GM18951 (cell line): ENCODE measurements around the gene ITPR2.
"Not testable (repeated sequence)": the region's sequence is repeated elsewhere in the genome, so short reads cannot be mapped to it uniquely, and the experiment has no call there.

ENCODE experiments used
- POLR2A ChIP-seq: IDR thresholded peaks from 4 replicates; pipeline ENCODE4 v1.6.1; 2011; ENCODE audit warnings: mild to moderate bottlenecking; ENCODE audit not compliant: insufficient read length, insufficient read depth; ENCODE audit errors: extremely low read depth
- in situ Hi-C: fragments of 300-500 bp; cut with MboI; formaldehyde crosslinking; loops from one replicate; pipeline ENCODE4 v1.12.0; 2022; ENCODE audit warnings: low sequenced_read_pairs, mixed read lengths, inconsistent platforms; ENCODE audit not compliant: unreplicated experiment

Gene ITPR2

DNA sequence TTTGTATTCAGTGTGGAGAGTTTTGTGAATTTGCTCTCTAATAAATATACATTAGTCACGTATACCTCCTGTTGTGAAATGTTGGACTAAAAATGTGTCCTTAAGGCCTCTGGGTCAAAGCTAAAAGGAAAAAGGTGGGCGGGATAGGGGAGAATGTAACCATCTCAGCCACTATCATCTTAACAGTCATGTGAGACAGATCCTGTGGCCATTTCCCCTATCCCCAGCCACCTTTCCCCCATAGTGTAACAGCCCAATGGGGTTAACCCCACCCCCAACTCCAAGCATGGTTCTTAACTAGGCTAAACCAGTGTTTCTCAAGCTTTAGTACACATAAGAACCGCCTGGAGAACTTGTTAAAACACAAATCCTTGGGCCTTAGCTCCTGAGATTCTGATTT is 6.5 kb upstream of the ITPR2 start:
- in situ Hi-C loops, result no loop called here
- TF ChIP-seq POLR2A, result no peak

DNA sequence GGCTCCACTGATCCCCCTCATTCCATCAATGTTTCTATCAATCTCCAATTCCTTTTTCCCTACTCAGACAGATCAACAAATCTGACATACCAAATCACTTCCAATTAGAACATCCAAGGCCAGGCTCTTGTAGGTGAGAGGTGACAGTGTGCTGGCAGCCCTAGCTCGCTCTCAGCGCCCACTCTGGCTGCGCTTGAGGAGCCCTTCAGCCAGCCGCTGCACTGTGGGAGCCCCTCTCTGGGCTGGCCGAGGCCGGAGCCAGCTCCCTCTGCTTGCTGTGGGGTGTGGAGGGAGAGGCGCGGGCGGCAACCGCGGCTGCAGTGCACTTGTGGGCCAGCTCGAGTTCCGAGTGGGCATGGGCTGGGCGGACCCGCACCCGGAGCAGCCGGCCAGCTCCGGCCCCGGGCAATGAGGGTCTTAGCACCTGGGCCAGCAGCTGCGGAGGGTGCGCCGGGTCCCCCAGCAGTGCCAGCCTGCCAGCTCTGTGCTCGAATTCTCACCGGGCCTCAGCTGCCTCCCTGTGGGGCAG is 6.0 kb upstream of the ITPR2 start:
- in situ Hi-C loops, result no loop called here
- no peak for TF ChIP-seq POLR2A

DNA sequence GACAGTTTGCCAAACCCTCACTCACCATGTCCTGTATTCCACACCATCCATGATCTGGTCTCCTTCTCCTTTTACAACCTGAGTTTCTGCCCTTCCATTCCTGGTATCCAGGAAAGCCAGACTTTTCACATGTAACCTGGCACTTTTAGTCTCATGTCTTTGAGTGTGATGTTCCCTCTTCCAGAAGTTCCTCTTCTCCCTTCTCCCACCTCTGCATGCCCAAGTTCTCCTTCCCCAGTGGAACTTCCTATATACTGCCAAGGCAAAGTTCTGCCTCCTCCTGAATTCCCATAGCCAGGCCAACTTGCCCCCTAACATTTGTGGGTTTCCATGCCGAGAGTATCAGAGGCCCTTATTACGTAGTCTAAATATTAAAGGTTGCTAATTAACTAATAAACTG is 3.2 kb upstream of the ITPR2 start:
- TF ChIP-seq POLR2A, result no peak
- in situ Hi-C loops, result no loop called here

DNA sequence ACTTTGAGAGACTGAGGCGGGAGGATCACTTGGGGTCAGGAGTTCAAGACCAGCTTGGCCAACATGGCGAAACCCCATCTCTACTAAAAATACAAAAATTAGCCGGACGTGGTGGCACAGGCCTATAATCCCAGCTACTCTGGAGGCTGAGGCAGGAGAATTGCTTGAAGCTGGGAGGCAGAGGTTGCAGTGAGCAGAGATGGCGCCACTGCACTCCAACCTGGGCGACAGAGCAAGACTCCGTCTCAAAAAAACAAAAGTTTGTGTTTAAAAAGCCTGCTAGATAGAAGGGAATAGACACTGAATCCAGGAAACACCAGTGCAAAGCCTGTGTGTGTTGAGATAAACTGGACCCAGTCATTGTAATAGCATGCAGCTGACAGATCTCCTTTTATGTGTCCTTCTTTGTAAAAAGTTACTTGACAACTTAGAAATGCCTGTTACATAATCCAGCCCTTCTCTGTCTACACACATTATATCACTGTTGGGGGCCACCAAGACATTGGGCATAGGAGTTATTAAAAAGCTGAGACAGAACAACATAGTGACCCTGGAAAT is 1.6 kb upstream of the ITPR2 start:
- in situ Hi-C loops, result not testable (repeated sequence)

DNA sequence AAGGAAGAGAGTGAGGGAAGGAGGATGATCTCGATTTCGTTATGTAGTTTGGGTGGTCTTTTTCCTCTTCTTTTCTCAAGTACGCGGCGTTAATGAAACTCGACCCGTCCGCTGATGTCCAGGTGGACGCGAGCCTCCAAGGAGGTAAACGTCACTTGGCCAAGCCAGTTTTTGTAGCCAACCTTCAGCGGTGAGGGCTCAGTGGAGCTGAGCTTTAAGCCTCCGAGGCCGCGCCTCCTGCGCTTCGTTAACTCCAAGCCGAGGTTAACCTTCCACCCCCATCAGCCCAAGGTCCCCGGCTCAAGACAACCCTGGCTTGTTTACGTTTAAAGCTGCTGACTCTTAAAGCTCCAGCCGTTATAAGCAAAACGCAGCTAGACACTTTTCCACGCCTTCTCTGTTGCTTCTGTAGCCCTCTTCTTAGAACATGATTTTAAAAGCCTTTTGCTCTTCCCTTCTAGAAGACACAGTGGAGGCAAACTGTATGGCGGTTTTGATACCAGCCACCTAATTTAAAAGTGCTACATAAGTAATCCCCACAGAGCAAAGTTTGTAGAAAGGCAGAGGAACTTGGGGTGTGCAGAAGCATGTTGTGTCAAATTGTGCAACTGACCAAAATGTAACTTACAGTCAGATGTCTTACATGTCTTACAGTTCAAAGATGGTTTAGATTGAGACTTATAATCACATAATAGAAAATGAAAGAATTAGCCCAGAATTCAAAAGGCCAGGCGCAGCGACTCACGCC is 923 bp upstream of the ITPR2 start:
- in situ Hi-C loops, result no loop called here
- TF ChIP-seq POLR2A, result no peak

DNA sequence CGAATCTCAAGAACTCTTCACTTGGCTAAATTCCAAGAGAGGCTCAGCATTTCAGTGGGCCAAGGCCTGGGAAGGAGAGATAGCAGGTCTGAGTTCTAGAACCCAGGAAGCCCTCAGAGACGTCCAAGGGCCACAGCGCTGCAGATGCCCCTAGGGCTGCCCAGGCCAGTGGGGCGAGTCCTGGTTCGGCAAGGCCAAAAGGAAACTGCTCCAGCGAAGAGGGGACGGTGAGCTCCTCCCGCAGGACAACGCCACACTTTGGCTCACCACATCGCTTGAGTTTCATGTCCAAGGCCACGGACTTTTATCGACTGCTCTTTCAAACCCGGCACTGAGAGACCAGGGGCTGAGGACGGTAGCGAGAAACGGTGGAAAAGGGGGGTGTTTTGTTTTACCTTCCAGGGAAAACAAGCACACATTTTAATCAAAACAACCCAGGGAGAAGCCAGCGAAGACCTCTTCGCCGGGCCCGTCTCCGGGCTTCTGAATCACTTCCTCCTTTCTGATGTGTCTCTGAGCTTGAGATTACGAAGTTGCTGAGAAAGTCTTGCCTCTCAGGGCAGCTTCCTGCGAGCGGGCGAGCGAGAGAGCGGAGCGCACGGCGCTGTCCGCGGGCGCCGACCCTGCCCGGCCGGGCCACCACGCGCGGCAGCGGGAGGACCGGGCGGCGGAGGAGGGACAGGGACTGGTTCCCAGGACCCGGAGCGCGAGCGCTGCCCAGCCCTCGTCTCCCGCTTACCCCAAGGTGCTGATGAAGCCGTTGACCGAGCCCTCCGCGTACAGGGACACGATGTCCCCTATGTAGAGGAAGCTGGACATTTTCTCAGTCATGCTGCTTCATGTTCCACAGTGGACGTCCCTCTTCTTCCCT is 808 bp downstream of the ITPR2 start:
- peak; percentile 65 for TF ChIP-seq POLR2A
- in situ Hi-C loops, result no loop called here

DNA sequence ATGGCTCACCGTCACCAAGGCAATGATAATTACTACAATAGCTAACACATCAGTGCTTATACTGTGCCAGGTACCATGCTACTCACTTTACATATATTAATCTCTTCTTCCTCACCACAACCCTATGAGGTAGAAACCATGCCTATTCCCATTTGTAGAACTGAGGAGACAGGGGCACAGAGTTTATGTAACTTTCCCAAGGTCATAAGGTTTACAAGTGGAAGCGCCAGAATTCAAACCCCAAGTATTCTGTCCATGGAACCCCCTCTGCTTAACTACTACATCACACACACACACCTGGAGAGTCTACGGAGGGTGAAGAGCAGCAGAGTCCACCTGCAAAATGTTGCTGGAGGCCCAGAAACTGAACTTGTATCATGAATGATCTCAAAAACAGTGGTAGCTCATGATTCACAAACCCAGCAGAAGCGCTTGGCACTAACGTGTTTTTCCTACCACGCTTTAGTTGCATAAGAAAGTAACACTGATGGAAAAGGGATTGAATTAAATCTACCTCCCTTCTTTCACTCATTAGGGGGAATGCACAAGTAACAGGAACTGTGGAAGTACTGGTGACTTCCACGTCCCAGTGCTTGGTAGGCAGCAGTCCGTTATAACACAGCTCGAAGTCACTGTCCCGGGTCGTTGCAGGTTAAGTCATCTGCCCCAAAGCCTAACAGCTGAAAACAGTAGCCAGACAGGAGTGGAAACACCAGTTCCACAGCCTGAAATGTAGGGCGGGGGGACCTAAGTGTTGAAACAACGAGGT is 2.0 kb downstream of the ITPR2 start:
- in situ Hi-C loops, result no loop called here
- no peak for TF ChIP-seq POLR2A

DNA sequence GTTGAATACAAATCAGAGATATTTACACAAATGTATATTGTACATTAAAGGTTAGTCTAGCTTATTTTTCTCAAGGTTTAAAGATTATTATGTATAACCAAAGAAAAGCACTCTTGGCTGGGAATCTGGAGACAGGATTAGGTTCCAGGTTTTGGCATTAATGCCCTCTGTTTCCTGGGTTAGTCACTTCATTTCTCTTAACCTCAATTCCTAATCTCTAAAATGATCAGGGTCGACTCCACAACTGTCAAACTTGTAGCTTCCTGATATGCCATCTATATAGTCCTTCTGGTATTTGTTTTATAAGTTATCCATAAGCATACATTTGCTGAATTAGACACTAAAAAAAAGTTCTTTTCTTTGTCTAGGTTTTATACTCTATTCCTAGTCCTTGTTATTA is 2.6 kb downstream of the ITPR2 start:
- TF ChIP-seq POLR2A, result no peak

DNA sequence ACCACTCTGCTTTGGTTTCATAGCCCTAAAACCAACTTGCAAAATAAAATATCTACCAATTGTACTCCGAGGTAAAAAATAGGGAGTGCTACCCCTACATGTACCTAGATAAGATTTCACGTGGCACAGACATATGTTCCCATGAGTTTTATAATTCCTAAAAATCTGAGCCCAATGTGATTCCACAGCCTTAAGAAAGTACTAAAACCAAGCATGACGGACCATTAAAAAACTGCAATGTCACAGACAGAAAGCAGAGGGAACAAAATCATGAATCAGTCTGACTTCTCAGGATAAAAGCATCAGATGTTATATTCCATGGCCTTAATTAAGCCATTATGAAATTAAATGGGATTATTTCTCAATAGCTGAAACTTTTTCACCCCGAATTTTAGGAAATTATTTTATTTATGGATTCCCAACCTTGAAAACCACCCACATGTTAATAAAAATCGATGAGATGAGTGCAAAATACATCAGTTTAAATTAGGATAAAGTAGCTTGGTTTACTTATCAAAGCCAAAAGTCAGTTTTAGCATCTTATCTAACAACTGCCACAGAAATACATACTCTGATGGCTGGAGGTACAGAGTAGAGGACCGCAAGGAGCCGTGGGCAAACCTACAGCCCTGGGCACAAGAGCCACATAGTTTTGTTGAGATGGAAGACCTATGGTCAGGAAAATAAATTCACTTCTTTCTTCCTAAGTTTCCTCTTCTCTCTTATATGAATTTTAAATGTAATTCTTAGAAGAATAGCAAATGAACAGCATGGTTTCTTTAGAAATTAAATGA is 4.5 kb downstream of the ITPR2 start:
- no peak for TF ChIP-seq POLR2A
- in situ Hi-C loops, result no loop called here

More for the DNA sequence above, 2.6 kb downstream of the ITPR2 start:
- in situ Hi-C loops, result no loop called here

DNA sequence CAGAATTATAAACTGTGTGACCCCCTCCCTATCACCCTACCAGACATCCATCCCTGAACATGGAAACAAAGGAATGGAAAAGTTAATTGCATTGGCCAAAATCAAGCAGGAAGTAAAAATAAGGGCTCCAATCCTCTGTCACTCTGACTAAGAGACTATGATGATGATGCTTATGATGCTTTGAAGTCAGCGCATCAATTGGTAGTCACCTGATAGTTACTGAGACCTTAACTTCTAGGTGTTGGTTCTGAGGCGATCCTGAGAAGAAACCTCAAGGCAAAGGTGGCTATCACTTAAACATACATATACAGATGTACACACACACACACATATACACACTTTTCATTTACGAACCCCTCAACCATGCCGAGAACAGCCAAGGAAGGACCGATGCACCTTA is 6.6 kb downstream of the ITPR2 start:
- TF ChIP-seq POLR2A, result no peak
- in situ Hi-C loops, result no loop called here

DNA sequence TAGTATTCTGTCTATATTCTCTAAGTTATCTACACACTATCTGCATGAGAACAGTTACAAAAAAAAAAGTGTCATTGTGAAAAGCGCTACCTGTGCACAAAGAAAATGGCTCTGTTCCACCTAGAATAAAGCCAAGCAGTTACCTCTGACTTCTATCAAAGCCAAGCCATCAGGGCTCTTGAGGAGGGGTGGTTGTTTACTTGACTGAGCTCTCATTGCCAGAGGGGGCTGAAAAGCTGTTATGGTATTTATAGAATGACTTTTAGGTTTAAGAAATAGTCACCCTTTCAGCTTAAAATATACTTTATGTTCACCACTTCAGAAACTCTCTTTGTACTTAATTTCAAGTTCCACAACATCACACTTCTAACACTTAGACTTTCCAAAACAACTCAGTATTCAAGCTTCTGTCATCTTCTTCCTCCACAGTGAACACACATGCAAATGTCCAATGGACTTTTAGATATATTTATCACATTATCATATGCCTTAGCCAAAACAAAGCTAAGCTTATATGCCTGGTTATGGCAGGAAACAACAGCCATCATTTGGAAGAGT is 7.5 kb downstream of the ITPR2 start:
- in situ Hi-C loops, result no loop called here

DNA sequence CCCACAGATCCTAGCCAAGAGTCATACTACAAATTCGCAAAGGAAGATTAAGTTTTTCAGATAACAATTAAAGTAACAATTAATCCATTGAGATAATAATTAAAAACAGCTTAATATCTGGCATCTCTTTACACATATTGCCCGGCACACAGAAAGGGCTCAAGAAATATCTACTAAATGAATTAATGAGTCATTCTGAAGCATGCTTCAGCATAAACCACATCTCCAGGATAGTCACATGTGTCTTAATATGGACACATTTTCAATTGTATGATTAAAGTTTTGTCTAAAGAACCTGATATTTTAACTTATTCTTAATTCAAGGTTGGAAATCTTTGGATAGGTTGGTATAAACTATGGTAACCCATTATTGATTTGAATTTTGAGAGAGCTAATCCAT is 9.6 kb downstream of the ITPR2 start:
- no peak for TF ChIP-seq POLR2A
- in situ Hi-C loops, result no loop called here

More for the DNA sequence above, 7.5 kb downstream of the ITPR2 start:
- no peak for TF ChIP-seq POLR2A
